NCI-H1092 (cell line): ENCODE data around the gene DENND5A.
A peak's percentile ranks its signal among the peaks of the same experiment; 100 is the strongest.

ENCODE experiments used
- DNase-seq: peaks from one replicate; lab custom pipeline; 2025; lab: John Stamatoyannopoulos, UW

DENND5A gene

GRCh38 chr11:9265211-9266131 lies at the start of gene DENND5A:
Gene DENND5A (minus strand): TSS chr11:9265350. CDS start chr11:9265069, 281 bp downstream.
- peak; percentile 78 for DNase-seq

DNA sequence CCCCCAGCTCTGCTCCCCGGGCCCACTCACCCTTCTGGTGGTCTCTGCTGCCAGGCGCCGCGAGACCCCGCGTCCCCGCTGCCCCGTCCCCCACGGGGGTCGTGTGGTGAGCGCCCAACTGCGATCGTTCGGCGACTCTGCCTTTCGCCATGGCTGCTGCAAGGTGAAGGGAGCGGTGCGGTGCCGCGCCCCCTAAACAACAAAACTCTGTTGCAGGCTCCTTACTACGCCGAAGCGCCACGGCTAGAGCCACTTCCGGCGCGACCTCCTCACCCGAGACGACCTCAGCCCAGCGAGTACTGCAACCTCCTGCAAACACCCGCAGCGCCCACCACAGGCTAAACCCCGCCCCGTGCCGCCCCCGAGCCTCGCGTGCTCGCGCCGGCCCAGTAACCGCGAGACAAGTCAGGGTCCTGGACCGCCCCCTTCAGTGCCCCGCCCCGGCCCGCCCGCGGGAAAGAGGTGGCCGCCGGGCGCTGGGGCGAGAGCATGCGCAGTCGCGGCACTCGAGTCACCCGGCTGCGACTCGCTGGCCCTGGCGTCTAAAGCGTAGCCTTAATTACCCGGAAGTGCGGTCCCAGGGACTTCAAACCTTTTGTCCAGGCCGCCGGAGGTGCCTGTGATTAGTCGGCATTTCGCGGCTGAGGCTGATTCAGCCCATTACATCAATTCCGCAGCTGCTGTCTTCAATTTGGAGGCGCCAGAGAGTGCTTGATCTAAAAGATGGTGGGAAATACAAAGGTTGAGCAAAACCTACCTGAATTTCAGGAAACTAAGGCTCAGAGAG lies 49.3 kb upstream of the DENND5A start, which contains the start of gene TMEM41B:
Gene TMEM41B (minus strand): TSS at position 303 of the 787 bp plus-strand sequence. CDS start 152 bp downstream, at position 151.
- peak; percentile 98 for DNase-seq

GRCh38 chr11:9313648-9314290 lies 48.6 kb upstream of the DENND5A start:
- DNase-seq = no peak

DNA sequence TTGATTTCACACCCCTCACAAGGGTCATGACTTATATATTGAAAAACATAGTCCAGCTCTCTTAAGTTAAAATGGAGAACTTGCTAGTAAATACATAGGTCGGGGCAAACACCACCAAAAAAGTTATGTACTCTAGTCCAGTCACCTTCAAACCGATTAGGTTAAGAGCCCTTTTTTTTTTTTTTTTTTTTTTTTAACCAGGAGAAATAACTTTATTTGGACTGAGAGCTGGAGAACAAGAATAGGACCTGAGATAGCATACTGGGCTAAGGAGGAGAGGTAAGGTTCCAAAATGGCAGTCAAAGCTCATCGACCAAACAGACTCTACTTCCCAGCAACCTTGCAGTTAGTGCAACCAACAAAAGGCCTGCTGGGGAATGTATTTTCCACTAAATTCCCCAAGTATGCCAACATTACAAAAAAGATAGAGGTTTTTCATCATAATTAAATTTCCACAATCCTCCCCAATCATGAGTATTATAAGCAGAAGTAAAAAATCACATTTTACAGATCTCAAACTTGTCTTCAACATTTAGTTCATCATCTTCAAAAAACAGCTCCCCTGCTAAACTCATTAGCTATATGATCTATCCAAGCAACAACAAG lies 45.4 kb upstream of the DENND5A start:
- no peak for DNase-seq

GRCh38 chr11:9304178-9304577 lies 39.0 kb upstream of the DENND5A start:
- no peak for DNase-seq

- no peak for DNase-seq
These were observed 37.3 kb upstream of the DENND5A start for GRCh38 chr11:9302448-9302847.

DNA sequence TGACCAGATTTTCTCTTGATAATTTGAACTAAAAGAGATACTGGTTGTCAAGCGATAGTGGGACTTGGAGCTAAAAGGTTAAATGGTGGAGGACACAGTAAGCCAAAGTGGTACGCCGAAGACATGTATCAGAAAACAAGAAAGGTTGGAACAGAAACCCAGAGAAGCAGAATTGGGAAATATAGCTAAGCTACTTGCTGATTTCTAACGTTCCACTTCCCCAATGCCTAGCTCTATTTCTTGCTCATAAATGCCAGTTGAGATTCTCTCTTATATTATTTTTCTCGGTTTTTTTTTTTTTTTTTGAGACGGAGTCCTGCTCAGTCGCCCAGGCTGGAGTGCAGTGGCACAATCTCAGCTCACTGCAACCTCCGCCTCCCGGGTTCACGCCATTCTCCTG lies 36.6 kb upstream of the DENND5A start:
- no peak for DNase-seq

GRCh38 chr11:9293646-9294045 lies 28.5 kb upstream of the DENND5A start:
- DNase-seq = no peak

- no peak for DNase-seq
These were observed 20.9 kb upstream of the DENND5A start for GRCh38 chr11:9285850-9286587.

DNA sequence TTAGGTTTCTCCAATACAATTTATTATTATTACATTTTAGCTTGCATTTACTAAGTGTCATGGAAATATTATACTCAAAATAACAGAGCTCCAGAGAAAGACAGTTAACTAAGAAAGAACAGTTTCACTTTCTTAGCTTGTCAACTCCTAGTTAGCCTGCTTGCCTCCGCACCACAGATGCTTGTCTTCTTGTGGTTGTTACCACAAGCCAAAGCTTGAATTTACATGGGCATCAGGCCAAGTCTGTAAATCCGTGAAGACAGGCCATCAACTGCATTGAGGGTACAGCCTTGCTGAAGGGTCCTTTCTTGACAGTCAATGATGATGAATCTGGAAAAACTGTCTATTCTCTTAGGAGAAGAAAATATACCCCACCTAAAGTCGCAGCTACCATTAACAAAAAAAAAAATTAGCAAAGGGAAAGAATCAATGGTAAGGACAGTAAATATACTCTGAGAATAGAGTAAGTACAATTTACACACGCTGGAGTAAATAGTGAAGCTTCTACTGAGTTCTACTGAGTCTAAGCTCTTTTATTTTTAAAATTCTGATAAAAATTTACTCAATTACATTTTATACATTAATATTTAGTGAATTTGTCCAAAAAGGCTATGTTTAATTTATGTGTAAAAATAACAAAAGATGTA lies 15.6 kb upstream of the DENND5A start:
- no peak for DNase-seq

DNA sequence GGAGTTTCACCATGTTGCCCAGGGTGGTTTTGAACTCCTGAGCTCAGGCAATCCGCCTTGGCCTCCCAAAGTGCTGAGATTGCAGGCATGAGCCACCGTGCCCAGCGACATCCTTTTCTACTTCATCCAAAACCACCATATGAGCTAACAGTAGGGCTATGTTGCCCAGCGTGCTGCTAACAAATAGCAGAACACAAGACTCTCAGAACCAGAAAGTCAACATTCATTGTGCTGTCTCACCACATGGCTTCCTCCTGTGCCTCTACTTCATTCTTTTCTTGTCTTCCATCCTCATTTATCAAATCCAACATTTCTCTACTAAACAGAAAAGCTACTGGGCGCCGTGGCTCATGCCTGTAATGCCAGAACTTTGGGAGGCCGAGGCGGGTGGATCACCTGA lies 12.0 kb upstream of the DENND5A start:
- DNase-seq = no peak

DNA sequence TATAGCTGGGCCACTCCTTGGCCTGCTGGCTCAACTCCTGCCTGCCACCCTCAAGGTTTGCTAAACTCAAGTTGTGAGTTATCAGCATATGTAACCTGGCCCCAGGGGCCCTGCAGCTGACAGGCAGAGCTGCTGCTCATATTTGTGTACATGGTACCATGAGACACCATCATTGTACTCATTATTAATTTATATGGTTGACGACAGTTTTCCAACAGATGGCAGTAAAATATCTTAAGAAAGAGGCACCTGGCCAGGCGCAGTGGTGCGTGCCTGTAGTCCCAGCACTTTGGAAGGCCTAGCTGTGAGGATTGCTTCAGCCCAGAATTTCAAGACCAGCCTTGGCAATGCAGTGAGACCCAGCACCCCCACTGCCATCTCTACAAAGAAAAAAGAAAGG lies 11.4 kb upstream of the DENND5A start:
- DNase-seq = no peak

DNA sequence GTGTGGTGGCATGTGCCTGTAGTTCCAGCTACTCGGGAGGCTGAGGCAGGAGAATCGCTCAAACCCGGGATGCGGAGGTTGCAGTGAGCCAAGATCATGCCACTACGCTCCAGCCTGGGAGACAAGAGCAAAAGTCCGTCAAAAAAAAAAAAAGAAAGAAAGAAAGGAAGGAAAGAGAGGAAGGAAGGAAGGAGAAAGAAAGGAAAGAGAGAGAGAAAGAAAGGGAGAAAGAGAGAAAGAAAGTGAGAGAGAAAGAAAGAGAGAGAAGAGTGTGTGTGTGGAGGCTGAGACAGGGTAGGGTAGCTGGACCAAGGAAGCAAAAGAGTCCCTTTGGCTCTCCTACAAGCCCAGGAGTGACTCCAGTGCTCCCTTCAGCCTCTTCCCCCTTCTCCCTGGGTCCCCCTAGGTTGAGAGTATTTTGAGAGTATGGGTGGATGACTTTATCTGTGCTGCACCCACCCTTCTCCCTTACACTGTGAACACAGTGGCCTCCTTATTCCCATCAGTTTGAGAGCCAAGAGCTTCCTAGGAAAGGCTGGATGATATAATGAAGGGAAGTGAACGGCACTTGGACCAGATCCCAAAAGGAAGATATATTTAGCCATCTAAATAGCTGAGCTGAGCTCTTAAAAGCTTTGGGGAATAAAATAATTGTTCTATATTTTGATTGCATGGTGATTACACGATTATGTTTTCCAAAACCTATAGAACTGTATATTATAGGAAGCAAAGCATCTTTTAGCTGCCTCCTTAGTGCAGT lies 9.5 kb upstream of the DENND5A start:
- no peak for DNase-seq

- DNase-seq = no peak
These were observed 8.5 kb upstream of the DENND5A start for GRCh38 chr11:9273376-9274336.

DNA sequence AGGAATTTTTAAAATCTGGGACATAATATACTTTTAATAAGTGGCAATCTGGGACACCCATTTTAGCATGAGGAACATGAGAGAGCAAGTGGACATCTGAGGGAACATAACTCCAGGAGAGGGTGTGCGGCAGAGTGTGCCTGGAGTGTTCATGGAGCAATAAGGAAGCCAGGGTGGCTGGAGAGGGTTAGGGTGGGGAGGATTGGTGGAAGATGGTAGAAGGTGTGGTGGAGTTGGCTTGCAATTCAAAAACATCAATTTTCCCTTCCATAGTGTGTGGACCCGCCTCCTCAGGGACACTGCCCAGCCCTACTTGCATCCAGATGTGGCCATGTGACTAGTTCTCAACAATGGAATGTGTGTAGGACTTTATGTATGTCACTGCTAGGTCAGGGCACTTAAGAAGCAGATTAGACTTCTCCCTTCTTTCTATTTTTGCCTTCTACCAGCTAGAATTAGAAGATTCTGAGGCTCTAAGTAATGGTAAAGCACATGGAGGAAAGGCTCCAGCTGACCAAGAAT lies 4.4 kb upstream of the DENND5A start:
- no peak for DNase-seq

- no peak for DNase-seq
These were observed 2.5 kb upstream of the DENND5A start for GRCh38 chr11:9267680-9268079.

- no peak for DNase-seq
These were observed 1.8 kb upstream of the DENND5A start for GRCh38 chr11:9266926-9267325.

DNA sequence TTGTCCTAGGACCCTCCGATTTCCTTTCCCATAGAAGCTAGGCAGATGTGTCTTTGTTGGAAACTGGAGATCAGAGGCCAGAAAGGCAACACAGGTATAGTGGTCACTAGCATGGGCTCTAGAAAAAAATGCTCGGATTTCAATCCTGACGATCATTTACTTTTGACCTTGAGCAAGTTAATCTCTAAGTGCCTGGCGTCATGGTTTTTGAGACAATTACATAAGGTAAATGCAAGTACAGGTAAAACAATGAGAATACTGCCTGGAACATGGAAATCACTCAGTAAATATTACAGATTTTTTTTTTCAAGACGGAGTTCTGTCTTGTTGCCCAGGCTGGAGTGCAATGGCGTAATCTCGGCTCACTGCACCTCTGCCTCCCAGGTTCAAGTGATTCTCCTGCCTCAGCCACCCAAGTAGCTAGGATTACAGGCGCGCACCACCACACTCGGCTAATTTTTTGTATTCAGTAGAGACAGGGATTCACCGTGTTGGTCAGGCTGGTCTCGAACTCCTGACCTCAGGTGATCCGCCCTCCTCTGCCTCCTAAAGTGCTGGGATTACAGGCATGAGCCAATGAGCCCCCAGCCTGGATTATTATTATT lies 1.1 kb upstream of the DENND5A start:
- no peak for DNase-seq
